GM21619 (cell line): Measurements from ENCODE around the gene FAM180A.

Source experiments
- ATAC-seq: cut with Tn5 transposase; IDR thresholded peaks from one replicate; pipeline ENCODE4 v1.9.1; 2021; ENCODE audit not compliant: unreplicated experiment

The FAM180A gene

DNA sequence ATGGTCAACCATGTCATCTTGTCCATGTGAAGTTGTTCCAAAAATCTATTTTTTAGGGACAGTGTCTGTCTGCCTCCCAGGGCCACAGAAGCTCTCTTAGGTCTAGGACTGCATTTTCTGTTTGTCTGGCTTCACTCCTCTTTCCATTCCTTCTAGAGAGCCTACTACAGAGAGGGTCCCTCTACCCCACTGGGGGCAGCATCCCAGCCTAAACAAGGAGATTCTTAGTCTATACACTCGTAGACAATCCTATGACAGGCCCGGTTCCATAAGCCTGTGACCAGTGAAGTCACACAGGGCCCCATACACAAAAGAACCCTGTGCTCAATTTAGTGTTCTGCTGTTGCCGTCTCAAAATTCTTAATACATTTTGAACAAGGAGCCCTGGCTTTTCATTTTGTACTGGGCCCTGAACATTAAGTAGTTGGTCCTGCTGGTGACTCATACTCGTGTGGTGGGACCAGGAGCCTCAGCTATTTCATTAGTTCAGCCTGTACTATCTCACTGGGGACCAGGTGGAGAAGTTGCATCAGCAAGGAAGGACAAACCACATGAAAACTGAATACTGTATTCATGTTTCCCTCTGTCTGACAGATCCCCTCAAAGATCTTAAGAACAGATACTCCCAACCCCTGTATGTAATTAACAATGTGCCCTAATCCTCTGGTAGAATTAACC, 23.5 kb upstream of the FAM180A start:
- ATAC-seq = no peak

DNA sequence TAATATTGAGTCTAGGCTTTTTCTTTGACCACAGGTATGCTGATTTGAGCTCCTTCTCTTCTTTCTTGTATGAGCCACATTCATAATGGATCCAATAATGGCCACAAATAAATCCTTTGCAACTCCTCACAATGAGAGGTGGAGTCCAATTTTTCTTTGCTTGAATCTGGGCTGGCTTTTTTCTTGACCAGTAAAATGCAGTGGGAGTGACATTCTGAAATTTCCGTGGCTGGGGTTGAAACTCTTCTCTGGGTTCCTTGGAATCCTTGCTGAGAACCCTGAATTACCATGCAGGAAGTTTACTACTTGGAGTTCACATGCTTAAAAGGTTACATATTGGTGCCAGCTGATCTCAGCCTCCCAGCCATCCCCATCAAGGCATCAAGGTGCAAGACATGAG, 22.4 kb upstream of the FAM180A start:
- no peak for ATAC-seq

GRCh38 chr7:135770139-135770710, 21.6 kb upstream of the FAM180A start:
- no peak for ATAC-seq

DNA sequence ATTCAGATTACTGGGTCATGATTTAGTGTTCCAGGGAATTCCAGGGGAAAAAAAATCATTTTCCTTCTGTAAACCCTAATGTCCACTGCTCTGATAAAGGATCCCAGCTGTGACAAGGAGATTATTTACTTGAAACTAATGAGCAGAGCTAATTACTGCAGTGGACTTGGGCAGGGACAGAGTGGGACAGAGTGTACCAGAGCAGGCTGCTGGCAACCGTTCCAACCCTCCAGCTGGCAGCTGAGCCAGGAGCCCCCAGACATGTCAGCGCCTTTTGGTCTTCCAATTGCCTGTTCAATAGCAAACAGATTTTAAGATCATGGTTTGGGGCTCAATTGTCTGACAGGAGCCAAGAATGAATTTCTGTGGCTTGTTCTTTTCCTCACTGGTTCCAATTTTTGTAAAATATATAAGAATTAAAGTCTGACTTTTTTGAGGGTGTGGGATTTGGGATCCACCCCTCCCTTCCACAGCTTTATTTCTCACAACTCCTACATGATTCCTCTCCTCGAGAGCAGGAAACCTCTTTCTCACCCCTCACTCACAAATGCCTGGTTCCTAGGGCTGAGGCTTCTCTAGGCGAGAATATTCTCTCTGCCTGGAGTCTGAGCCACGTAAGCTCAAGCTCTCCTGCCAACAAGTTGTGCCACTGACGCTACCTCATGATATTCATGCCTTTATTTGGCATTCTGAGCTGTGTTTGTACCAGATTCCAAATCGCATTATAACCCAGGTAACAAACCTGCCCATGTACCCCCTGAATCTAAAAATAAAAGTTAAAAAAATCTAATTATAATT, 20.6 kb upstream of the FAM180A start:
- no peak for ATAC-seq

GRCh38 chr7:135768467-135768866, 19.9 kb upstream of the FAM180A start:
- no peak for ATAC-seq

- ATAC-seq = no peak
Observed at GRCh38 chr7:135768064-135768463, 19.5 kb upstream of the FAM180A start.

GRCh38 chr7:135763261-135763660, 14.6 kb upstream of the FAM180A start:
- ATAC-seq = no peak

- no peak for ATAC-seq
Observed at GRCh38 chr7:135761751-135762488, 13.3 kb upstream of the FAM180A start.

DNA sequence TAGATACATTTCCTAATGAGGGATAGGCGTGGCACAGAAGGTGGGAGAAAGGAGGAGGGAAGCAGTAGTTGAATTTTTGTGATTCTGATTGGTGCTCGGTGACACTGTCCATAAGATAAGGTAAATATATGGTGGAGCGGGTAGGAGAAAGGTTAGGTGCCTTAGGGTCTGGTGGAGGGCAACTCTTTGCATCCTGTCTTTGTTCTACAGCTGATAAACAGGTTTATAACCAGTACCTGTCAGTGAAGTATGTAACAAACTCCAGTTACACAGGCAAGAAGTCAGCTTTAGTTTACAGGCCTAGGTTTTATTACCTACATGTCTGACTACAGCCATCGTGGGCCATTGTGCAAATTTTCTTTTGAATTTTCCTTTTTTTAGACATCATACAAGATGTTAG, 10.9 kb upstream of the FAM180A start:
- no peak for ATAC-seq

DNA sequence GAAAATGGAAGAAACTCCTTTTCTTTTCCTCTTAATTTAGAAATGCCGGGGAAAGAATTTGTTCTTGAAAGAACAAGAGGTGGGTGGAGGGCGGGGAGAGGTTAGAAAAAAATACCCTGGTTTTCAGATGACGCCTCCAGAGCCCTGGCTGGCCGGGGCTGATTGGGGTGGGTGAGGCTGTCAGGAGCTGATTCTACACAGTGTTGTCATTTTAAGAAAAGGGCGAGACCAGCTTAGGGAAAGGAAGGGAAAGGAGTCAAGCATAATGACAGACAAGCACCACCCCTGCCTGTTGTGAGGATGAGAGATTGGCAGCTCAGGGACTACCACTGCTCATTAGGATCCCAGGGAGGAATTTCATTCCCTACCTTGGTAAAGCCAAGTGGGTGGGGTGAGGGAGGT, 9.9 kb upstream of the FAM180A start:
- ATAC-seq = no peak

DNA sequence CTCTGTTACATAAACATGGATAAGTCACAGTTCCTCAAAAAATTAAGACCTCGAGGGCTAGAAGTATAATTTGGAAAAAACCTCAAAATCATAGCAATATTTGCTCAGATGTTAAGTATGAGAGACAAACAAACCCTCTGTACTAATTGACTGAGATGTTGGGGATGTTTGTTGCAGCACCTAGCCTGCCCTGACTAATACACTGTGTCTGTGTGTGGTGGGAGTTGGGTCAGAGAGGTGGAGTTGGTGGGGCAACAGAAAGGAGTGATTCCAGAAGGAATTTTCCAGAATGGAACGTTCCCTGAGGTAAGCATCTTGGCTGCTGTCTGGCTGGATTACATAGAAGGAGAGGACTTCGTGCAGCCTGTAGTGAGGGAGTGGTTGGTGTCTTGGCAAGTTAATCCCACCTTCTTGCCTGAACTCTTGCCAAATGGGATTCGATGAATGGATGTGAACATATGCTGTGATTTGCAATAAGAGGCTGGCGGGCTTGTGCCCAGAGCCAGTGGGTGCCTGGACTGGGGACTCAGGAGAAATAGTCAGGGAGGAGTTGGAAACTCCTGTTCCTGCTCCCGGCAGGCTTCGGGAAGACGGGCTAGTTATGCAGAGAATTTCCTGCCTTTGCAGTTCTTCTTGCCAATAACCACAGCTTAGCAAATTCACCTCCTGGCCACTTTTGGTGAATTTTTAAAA, 9.3 kb upstream of the FAM180A start:
- no peak for ATAC-seq

- no peak for ATAC-seq
Observed at GRCh38 chr7:135756191-135756590, 7.6 kb upstream of the FAM180A start.

GRCh38 chr7:135755351-135755753, 6.7 kb upstream of the FAM180A start:
- ATAC-seq = no peak

- no peak for ATAC-seq
Observed at GRCh38 chr7:135753616-135754413, 5.2 kb upstream of the FAM180A start.

- ATAC-seq = no peak
Observed at GRCh38 chr7:135747366-135747765, 1.2 kb downstream of the FAM180A start.

- no peak for ATAC-seq
Observed at GRCh38 chr7:135745703-135746312, 2.8 kb downstream of the FAM180A start.

DNA sequence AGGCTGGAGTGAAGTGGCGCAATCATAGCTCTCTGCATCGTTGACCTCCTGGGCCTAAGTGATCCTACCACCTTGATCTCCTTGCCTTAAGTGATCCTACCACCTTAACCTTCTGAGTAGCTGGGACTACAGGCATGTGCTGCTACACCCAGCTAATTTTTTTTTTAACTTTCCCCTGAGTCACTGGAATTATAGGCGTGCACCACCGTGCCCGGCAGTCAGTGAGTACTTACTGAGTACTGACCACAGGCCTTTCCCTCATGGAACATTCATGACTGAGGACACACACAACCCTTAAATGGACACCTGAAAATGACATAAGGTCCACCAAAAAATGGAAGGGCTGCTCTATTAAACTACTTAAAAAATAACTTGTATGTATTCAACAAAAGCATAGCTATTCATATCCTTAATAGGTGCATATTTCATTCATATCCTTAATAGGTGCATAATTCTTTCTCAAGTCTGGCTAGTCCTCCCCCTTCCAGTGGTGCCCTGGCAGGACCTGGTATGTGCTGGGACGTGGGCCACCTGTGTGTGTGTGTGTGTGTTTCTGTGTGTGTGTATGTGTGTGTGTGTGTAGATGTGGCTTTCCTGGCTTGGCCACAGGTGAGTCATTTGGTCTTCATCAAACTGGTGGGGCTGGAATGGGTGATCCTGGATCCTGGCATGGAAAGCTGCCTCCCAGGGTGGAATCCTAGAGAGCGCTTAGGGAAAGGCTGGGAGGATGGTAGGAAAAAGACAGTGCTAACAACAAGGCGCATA, 3.5 kb downstream of the FAM180A start:
- ATAC-seq = no peak

GRCh38 chr7:135743907-135744731, 4.5 kb downstream of the FAM180A start:
- ATAC-seq = no peak
